HG02970 (cell line): ENCODE results near the gene TYROBP.
"Not testable (repeated sequence)": the region's sequence is repeated elsewhere in the genome, so short reads cannot be mapped to it uniquely, and the experiment has no call there.

Source experiments
- ATAC-seq: cut with Tn5 transposase; IDR thresholded peaks from one replicate; pipeline ENCODE4 v1.9.1; 2021; ENCODE audit warnings: mild to moderate bottlenecking, moderate library complexity, moderate number of reproducible peaks; ENCODE audit not compliant: unreplicated experiment, low FRiP score

TYROBP gene

GRCh38 chr19:35908010-35908441 lies at the start of gene TYROBP:
Gene TYROBP, minus strand, starts transcription at chr19:35908295. Its CDS starts 67 bp downstream, at chr19:35908228.
- ATAC-seq = no peak

DNA sequence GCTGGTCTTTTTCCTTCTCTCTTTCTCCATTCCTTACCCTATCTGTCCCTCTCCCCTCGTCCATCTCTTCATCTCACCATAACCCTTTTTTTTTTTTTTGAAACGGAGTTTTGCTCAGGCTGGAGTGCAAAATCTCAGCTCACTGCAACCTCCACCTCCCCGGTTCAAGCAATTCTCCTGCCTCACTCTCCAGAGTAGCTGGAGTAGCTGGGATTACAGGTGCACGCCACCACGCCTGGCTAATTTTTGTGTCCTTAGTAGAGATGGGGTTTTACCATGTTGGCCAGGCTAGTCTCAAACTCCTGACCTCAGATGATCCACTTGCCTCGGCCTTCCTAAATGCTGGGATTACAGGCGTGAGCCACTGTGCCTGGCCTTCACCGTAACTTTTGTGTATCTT lies 49.3 kb upstream of the TYROBP start:
- not testable (repeated sequence) for ATAC-seq

GRCh38 chr19:35955881-35956634 lies 48.0 kb upstream of the TYROBP start:
- no peak for ATAC-seq

- no peak for ATAC-seq
These were observed 41.0 kb upstream of the TYROBP start for GRCh38 chr19:35949131-35949530.

DNA sequence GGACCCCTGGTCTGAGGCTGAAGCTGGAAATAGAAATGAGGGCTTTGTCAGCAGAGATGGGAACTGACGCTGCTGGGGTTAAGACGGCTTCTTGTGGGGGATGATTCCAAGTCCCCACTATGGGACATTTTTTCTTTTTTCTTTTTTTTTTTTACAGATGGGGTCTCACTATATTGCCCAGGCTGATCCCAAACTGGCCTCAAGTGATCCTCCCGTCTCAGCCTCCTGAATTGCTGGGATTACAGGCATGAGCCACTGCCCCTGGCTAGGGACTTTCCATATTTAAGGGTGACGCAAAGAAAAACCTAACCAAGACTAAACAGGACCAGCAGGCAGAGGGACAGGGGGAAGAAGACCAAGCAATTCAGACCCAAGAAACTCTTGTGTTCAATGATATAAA lies 38.1 kb upstream of the TYROBP start:
- ATAC-seq = no peak

DNA sequence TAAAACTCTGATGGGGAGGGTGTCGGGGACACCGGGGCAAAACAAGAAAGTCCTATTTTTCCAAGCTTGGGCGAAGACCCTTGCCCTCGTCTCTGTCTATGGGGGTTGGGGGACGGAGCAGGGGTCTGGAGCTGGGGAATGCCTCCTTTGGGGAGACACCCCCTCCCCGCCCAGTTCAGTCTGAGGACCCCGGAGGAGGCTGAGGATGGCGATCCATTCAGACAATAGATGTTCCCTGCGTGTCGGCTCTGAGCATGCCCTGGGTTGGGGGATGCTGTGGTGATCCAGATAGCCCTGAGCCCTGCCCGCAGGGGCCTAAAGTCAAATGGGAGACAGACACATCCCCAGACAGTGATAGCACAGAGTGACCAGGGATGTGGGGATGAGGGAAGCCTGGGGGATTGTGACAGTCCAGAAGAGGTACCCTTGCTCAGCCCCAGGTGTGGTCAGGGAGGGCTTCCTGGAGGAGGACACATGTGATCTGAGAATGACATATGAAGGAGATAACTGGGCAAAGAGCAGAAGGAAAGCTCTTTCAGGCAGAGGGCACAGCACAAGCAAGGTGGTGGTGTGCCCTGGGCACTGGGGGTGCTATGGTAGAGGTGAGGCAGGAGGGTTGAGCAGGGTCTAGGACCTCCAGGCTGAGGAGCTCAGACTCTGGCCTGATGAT lies 37.2 kb upstream of the TYROBP start:
- no peak for ATAC-seq

GRCh38 chr19:35944556-35944955 lies 36.5 kb upstream of the TYROBP start:
- no peak for ATAC-seq

DNA sequence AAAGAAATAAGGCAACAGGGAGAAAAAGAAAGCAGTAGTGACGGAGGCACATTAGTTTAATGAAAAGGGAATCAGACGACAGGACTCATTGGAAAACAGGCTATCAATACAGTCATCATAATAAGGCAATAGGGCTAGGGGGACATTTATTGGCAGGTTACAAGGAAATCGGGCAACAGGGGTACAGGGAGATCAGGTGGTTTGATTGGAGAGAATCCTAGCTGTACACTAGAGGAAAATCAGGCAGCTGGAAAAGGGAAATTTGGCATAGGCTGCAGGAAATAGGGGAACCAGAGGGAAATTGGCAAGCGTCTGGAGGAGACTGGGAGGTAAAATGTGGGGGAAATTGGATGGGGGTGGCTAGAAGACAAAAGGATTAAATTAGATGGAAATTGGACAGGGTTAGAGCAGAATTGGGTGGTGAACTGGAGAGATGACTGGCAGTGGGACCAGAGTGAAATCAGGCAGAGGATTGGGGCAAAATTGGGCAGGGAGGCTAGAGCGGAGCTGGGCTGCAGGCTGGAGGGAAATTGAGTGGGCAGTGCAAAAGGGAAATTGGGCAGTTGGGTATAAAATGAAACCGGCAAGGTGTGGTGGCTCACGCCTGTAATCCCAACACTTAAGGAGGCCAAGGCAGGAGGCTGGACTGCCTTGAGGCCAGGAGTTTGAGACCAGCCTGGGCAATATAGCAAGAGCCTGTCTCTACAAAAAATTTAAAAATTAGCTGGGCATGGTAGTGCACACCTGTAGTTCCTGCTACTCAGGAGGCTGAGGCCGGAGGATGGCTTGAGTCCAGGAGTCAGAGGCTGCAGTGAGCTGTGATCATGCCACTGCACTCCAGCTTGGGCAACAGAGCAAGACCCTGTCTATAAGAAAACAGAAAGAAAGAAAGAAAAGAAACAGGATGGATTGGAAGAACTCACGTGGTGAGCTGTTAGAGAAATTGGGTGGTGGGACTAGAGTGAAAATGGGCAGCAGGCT lies 35.5 kb upstream of the TYROBP start:
- ATAC-seq = no peak

- ATAC-seq = no peak
These were observed 34.1 kb upstream of the TYROBP start for GRCh38 chr19:35942235-35942634.

- ATAC-seq = no peak
These were observed 32.7 kb upstream of the TYROBP start for GRCh38 chr19:35940839-35941238.

GRCh38 chr19:35940078-35940775 lies 32.1 kb upstream of the TYROBP start:
- ATAC-seq = no peak

DNA sequence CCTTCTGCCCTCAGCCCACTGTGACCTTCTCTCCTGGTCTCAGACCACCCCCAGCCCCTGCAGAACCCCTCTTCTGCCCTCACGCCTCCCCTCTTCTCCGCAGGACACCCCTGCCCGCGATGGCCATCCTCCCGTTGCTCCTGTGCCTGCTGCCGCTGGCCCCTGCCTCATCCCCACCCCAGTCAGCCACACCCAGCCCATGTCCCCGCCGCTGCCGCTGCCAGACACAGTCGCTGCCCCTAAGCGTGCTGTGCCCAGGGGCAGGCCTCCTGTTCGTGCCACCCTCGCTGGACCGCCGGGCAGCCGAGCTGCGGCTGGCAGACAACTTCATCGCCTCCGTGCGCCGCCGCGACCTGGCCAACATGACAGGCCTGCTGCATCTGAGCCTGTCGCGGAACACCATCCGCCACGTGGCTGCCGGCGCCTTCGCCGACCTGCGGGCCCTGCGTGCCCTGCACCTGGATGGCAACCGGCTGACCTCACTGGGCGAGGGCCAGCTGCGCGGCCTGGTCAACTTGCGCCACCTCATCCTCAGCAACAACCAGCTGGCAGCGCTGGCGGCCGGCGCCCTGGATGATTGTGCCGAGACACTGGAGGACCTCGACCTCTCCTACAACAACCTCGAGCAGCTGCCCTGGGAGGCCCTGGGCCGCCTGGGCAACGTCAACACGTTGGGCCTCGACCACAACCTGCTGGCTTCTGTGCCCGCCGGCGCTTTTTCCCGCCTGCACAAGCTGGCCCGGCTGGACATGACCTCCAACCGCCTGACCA lies 31.4 kb upstream of the TYROBP start:
- ATAC-seq = no peak

- no peak for ATAC-seq
These were observed 30.5 kb upstream of the TYROBP start for GRCh38 chr19:35938282-35939224.

DNA sequence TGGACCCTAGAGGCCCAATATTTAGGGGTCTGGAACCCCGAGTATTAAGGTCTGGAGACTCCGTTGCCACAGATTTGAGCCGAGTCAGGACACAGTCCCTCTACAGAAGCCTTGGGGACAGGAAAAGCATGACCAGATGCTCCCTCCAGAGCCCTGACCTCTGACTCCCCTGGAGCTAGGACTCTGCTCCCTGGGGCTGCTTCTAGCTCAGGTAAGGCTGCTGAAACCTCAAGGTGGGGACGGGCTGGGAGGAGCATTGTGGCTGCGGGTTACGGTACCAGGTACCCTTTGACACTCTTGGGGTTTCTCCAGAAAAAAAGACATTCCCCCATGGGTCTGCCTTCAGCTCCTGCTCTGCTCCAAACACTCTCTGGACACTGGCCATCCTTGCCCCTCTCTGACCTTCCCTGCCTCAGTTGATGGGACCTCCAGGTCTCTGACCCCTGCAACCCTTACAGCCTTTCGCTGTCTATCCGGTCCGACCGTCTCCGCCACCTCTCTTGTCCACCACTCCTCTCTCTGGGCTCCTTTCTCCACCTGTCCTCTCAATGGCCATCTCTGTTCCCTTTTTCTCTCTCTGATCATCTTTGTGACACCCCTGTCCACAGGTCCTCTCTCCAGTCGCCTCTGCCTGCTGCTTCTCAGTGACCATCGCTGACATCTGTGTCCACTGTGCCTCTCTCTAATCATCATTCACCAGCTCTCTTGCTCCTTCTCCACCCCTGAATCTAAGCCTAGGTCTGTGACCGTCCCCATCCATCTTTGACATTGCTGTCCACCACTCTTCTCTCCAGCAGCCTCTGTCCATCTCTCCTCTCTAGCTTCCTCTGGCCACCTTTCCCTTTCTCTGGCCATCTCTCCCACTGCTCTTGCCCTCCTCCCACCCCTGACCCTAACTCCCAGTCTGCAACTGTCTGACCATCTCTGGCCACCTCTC lies 29.5 kb upstream of the TYROBP start:
- no peak for ATAC-seq

- ATAC-seq = no peak
These were observed 28.7 kb upstream of the TYROBP start for GRCh38 chr19:35936738-35937268.

- ATAC-seq = no peak
These were observed 28.0 kb upstream of the TYROBP start, which contains the start of gene LRFN3 for GRCh38 chr19:35935911-35936737. Gene LRFN3, plus strand, starts transcription at chr19:35936374. Its CDS starts 3,052 bp downstream, at chr19:35939426.
